ENCODE measurements around the gene CTR9.

Gene CTR9

DNA sequence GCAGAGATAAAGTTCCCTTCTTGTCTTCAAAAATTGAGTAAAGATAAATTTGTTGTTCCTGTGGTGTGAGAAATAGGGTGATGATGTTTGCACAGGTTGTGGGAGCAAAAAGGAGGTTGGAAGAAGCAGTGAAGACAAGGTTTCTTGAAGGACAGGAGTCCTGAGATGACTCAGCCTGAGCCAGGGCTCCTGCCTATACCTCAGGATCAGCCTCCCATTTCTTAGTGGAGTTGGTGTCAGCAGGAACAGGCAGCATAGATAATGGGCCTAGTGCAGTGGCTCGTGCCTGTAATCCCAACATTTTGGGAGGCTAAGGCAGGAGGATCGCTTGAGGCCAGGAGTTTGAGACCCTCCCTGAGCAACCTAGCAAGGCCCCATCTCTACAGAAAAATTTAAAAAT, 29.0 kb downstream of the CTR9 start:
- no peak for DNase-seq (ENCODE audit: low read depth)

DNA sequence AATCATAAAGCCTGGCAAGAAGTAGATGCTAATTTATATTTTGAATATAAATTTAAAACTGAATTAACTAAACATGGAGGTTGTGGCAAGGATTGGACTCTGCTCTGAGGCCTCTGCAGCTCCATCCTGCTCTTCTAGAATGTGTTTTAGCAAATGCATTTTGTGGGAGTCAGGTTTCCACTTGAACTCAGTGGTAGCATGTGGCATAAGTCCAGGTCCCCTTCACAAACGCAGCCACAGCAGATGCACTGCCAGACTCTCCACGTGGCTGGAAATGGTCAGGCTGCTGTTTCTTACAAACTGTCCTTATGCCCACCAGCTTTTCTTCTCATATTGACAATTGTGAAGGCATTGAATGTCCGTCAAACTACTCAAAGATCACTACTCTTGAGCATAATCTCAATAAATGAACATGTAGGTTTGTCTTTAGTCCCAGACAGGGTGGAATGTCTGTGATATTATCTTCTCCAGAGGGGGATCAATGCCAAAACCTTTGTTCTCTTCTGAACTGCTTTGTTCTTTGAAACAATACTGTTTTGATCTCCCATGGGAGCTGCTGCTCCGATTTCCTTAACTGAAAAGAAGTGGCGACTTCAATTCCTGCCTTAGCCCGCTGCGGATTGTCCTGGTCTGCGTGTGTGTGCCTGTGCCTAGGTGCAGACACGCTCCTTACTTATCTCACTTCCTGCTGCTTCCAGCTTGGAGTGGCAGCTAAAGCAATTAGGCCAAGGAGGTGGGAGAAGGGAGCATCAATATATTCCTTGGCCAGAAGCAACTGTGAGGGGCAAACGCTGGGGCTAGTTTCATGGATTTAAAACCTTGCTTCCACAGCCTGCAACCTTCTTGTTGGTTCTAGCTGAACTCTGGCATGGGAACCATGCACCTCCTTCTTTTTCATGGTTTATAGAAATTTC, 33.4 kb downstream of the CTR9 start:
- DNase-seq (ENCODE audit: low read depth) = no peak

DNA sequence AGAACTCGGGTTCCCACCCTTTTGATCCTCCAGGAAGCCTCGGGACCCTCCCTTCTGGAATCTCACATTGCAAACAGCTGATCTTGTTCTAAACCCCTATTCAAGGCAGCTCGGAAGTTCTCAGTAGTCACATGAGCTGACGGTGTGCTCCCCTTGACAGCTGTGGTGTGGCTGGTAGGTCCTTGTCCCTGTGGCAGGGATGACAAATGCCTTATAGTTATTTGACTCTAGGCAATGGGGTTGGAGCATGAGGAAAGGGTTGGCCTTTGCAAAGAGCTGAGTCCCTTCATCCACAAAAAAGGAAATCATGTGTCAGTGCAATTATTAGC, 34.1 kb downstream of the CTR9 start:
- no peak for DNase-seq (ENCODE audit: low read depth)

DNA sequence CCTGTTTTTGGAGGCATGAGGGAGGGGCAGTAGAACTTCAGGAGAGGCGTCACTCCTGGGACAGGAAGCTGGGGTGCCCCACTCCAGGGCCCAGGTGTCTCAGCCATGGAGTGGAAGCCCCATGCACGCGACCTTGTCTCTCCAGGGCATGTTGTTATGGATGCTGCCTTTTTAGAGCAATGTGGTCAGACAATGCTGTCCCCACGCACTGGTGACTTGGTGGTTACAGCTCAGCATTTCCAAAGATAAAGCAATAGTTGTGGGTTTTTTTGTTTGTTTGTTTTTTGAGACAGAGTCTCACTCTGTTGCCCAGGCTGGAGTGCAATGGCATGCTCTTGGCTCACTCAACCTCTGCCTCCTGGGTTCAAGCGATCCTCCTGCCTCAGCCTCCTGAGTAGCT, 35.4 kb downstream of the CTR9 start:
- no peak for DNase-seq (ENCODE audit: low read depth)

DNA sequence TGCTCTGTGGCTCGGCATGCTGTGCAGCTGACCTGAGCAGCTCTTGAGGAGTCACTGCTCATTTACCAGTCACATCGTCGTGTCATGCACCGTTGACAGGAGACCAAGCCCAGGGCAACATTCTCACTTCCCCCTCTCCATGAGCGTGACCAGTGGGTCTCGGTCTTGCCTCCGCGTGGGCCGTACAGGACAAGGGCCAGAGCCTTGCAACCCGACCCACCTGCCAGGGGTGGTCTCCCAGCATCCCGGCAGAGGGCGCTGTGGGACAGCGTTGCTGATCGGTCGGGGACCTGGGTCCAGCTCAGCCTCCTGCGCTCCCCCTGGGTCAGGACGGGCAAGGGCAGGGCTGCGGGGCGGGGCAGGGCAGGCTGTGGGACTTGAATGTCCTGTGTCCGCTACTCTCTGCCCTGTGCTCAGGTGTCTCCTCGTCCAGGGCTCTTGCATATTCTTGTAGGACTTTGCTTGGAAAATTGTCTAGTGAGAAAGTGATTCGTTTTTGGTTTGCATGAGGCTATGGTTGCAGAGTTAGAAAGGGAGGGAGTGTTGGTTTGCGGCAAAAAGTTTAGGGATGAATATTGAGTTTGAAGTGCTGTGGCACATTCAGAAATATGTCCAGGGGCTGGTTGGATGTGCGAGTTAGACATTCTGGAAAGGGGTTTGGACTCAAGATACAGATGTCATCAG, 41.5 kb downstream of the CTR9 start:
- DNase-seq (ENCODE audit: low read depth) = peak; percentile 77

DNA sequence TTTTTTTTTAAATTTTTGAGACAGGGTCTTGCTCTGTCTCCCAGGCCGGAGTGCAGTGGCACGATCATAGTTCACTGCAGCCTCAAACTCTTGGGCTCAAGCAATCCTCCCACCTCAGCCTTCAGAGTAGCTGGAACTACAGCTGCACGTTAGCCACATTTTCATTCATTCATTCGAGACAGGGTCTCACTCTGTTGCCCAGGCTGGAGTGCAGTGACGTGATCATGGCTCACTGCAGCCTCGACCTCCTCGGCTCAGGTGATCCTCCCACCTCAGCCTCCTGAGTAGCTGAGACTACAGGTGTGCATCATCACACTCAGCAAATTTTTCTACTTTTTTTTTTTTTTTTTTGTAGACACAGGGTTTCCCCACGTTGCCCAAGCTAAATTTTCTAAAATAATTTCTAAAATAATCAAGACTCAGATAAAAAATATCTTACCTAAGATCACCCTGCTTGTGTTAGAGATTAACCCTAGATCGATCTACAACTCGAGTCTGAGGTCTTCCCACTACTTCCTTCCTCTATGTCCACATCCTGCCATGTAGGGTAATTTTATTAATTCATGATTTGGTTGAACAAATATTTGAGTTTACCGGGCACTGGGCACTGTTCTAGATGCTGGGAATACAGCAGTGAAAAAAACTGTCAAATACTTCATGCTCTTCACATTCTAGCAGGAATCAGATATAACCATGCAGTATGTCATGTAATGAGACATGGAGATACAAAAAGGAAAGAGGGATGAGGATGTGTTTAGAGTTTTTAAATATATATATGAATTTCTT, 42.6 kb downstream of the CTR9 start:
- DNase-seq (ENCODE audit: low read depth) = no peak

DNA sequence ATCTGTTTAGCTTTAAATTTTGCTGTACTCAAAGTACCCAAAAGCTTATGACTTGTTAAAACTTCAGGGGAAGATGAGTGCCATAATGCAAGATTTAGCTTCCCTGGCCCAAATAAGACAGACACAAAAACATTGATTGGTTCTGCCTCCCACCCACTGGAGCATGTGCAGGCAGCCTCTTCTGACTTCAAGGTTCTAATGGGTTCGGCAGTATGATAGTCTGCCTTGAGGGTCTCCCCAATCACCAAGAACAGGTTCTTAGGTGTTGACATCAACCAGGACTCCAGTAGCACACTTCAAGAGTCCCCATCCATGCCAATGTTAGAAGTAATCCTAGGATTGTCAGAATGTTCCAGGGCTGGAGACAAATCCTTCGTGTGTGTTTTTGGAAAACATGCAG, 45.1 kb downstream of the CTR9 start:
- DNase-seq (ENCODE audit: low read depth) = no peak

DNA sequence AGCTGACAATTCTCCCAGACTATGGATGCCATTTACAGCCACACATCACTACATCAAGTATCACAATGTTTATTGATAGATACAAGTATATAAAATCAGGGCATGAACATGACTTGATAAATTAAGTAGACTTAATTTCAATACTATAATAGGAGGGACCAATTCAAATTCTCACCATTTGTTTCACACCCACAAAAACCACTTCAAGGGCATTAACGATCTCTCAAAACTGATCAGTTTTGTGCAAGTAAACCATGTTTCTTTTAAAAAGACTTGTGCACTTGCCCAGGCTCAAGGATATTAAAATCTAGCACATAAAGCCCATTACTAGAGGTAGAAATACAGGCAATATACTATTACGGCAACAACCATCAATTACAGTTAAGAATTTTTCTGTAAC, 46.0 kb downstream of the CTR9 start:
- DNase-seq (ENCODE audit: low read depth) = no peak

DNA sequence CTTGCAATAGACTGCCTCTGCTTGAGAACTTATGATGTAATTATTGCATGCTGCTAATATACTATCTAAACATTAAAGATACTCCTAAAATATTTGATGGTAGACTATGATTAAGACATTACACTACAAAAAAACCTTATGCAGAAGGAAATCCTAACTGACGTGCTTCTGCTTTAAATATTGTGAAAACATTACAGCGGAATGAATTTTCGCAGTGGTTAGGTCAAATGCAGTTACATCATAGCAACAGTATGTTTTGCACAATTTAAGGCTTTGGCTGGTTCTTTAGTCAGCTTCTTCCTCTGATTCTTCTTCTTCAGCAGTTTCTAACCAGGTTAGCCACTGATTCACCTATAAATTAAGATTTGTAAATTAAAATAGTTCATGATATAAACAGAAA, 46.5 kb downstream of the CTR9 start:
- DNase-seq (ENCODE audit: low read depth) = no peak

DNA sequence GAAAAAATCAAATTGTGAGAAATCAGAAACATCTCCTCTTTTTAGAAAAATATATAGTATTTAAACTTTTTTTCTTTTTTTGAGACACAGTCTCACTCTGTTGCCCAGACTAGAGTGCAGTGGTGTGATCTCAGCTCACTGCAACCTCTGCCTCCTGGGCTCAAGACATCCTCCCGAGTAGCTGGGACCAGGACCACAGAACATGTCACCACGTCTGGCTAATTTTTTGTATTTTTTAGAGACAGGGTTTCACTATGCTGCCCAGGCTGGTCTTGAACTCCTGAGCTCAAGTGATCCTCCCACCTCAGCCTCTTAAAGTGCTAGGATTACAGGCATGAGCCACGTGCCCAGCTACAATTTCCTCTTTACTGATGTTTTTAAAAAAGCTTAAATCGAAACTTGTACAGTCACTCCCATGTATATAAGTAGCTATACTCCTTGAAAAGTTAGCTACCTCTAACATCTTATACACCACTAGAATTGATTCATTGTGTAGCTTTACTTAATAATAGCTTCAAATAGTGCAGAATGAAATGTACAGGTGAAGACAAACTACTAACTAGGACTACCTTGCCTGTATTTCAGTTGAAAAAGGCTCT, 47.4 kb downstream of the CTR9 start:
- no peak for DNase-seq (ENCODE audit: low read depth)

DNA sequence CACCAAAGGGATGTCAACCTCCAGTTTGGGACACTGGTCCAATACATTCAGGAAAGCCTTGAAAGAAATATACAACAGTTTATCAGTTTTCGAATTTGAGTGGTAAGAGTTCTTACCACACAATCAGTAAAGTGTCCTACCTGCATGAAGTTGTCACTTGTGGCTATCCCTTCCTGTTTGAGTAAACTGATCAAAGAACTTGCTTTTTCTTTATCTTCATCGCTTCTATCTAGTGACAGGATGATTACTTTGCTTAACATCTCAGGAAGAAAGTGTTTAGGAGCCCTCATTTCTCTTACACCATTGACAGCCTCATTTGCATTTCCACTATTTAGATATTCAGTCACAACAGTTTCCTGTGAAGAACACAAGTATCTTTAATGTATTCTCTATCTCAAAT, 49.2 kb downstream of the CTR9 start:
- no peak for DNase-seq (ENCODE audit: low read depth)

DNA sequence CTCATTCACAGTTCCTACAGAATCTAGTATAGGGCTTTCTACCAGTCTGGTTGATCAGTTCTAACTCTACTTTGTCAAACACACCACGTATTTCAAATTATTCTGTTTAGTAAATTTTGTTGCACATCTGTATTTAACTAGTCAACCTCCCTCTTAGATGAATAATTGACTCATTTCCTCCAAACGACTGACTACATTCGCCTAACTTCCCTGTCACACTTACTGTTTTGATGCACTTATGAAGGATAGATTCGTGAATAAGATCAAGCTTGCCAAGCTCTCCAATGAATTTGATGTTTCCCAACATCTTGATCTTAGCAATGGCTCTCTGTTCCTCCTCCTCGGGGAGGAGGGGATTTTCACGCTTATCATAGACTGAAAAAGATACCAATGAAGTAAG, 52.6 kb downstream of the CTR9 start:
- DNase-seq (ENCODE audit: low read depth) = no peak

DNA sequence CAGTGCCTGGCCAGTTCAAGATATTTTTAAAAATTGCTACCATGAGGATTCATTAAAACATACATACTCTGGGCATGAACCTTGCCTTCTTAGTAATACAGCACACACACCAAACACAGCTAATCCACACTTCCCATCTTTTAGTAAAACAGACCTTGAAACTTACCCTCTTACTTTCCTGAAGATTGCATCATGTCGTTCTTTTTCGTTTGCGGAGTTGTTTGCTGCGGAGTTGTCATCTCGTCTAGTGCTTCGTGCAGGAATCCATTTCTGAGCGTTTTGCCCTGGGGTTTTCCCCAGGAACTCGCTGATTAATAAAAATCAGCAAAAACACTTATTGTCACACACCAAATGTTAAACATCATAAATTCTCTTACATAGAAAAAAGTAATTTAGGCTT, 54.7 kb downstream of the CTR9 start:
- no peak for DNase-seq (ENCODE audit: low read depth)

DNA sequence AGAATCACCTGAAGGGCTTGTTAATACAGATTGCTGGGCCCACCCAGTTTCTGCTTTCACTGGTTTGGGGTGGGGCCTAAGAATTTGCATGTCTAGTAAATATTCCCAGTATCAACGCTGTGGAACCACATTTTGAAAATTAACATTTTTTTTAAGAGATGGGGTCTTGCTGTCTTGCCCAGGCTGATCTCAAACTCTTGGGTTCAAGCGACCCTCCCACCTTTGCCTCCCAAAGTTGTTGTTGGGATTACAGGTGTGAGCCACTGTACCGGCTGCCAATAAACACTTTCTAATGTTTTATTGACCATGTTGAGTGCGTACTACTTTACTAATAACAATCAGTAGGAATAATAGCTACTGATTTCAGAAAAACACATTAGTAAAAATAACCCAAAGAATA, 55.2 kb downstream of the CTR9 start:
- no peak for DNase-seq (ENCODE audit: low read depth)

DNA sequence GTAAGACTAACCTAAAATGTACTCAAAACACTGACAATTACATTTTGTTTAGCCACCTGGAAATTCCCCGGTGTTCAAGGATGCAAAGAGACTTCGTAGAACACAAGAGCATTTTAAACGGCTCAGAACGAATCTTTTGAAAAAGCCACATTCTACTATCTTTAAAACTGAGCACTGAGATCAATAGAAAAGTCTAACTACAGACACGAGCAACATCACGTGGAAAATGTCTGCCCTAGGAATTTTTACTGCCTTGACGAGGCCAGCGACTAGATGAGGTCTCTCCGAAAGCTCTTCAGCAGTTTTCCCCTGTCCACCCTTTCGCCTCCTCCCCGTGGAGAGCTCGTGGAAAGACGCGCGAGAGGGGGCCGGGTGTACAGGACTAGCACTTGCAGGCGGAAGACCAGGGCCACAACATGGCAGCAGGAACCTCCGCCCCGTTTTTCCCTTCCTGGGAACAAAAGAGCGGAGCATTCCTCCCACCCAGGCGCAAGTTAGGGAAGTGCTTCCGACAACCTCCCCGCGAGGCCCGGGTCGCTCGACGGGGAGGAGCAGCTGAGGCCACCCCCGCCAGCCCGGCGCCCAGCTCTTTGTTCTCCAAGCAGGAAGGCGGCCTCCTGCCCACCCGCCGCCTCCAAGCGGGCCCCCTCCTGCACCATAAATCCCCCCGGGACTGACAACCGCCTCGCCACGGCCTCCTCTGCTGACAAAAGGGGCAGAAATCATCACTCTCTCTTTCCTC, 56.6 kb downstream of the CTR9 start:
- DNase-seq (ENCODE audit: low read depth) = peak; percentile 28

DNA sequence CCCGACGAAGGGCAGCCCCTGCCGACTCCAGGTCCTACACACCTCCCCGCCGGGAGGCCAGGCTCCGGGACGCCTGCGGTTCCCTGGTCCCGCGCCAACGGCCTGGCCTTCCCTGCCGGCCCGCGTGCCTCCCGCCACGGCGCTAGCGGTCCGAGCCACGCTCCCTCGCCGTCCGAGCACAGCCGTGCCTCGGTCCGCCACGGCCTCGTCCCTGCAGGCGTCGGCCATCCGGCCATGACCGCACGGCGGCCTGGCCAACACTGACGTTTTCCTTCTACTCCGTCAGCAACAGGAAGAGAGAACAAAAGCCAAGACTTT, 57.1 kb downstream of the CTR9 start:
- no peak for DNase-seq (ENCODE audit: low read depth)

DNA sequence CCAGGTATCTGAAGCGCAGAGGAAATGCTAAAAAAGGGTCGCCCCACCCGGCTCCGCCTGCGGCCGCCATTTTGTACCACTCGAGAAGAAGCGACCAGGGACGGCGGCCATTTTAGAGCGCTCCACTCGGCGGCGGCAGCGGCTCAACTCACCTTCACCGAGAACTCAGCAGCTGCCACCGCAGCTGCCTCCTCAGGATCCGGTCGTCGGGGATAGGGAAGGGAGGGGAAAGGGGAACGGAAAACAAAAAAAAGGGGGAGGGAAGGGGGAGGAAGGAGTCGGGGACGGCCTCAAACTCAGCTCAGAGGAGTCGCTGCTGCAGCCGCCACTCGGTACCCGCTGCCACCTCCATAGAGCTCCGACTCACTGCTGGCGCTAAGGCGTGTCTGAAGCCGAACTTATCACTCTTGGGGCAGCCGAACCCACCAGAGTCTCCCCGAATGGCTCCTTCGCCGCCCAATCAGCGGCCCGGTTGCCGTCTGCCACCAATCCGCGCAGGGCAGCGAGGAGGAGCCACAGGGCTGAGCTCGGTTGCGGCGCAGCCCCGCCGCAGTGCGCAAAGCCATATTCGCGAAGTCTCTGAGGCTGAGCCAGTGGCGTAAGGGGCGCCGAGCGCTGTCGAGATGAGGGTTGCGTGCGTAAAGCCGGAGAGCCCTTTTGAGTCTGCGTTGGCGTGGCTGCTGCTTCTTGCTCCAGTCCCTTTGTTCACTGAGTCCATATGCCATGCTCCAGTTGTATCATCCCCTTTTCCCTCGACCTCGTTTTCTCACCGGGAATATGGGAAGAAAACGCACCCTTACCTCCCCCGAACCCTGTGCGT, 57.7 kb downstream of the CTR9 start, which contains the start of gene EIF4G2:
Gene EIF4G2, minus strand, starts transcription at position 374 of the 820 bp plus-strand sequence.
- peak; percentile 96 for DNase-seq (ENCODE audit: low read depth)

DNA sequence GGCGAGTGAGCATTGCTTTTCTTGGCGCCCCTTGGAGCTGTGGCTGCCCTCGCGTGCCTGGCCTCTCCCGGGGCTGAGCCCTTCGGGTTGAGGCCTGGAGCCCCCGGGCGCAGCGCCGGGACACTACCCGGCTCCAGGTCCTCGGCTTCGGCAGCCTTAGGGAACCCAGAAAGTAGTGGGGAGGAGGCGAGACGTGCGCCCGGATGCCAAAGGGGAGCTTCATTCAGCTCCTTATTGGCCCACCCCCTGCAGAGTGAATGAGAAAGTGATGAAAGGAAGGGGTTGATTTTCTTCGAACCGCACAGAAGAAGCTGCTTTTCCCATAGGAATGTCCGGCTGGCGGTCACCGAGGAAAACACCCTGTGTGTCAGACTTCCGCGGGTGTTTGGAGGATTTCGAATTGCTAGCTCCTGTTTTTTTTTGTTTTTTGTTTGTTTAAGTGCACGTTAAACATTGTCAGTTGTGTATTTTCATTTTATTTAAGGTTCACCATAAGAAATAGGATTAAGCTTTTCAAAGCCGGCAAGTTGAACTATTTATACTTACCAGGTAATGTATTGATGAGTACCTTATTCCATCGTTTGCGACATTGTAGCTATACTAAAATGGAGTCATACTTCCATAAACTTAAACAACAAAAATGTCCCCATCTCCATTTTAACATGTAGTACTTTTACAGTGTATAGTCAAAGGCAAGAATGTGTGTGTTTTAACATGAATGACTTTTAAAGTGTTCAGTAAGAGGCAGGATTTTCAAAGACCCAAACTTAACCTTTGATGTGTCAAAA, 58.5 kb downstream of the CTR9 start:
- peak; percentile 30 for DNase-seq (ENCODE audit: low read depth)

DNA sequence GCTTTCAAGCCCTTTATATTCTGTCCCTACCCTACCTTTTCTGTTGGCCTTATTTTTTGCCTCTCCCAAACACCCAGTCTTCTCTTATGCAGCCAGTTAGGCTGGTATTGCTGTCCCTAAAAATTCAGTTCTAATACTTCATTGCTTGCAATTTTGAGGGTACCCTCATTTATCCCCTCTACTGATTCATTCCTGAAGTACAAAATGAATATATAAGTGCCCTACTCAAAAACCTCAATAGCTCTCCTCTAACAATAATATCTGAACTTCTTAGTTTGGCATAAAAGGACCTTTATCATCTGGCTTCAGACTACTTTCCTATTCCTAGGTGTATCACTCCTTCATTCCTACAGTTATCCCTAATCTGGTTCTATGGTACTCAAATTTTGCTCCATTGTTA, 62.9 kb downstream of the CTR9 start:
- DNase-seq (ENCODE audit: low read depth) = no peak

DNA sequence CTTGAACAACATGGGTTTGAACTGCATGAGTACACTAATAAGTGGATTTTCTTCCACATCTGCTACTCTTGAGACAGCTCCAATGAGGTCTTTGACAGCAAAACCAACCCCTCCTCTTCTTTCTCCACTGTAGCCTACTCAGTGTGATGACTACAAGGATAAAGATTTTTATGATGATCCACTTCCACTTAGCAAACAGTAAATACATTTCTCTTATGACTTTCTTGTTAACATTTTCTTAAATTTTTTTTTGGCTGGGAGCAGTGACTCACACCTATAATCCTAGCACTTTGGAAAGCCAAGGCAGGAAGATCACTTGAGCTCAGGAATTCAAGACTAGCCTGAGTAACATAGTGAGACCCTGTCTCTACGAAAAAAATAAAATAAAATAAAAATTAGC, 67.5 kb downstream of the CTR9 start:
- DNase-seq (ENCODE audit: low read depth) = no peak
